Right lobe of liver (tissue), 6 donors: Measurements from ENCODE around the gene MRPL16. TPM values are rescaled to one million over a fixed set of nuclear protein-coding genes. Genes with fewer than 3 reads are reported as not detected.

ENCODE experiments used
- ATAC-seq, 4 donors: fragments of 200-7000 bp; cut with Tn5 transposase; one replicate each; pipeline ENCODE4 v1.9.1; 2020; ENCODE audit warnings: mild to moderate bottlenecking in 4 of 4, moderate library complexity in 4 of 4
- DNase-seq, 3 donors: peaks; one replicate each; pipeline ENCODE4 v3.0.0-alpha.2; 2020
- H3K27ac ChIP-seq, 3 donors: fragments of 200-600 bp; one replicate each; pipeline ENCODE4 v1.8.0; 2022
- H3K27me3 ChIP-seq, 2 donors: fragments of 200-600 bp; one replicate each; pipeline ENCODE4 v1.8.0; 2022
- H3K36me3 ChIP-seq, 4 donors: fragments of 200-600 bp; sonication (generic) in 1 of 4; one replicate each; pipeline versions ENCODE4 v1.5.1 to v1.8.0; 2017 to 2022; ENCODE audit warnings: control low read depth in 1 of 4
- H3K4me1 ChIP-seq, 4 donors: fragments of 200-600 bp; sonication (generic) in 1 of 4; one replicate each; pipeline versions ENCODE4 v1.5.1 to v1.8.0; 2017 to 2022; ENCODE audit warnings: control low read depth in 1 of 4
- H3K4me3 ChIP-seq, 3 donors: fragments of 200-600 bp; one replicate each; pipeline ENCODE4 v1.8.0; 2022
- H3K9me3 ChIP-seq, 4 donors: fragments of 200-600 bp; sonication (generic) in 1 of 4; one replicate each; pipeline versions ENCODE4 v1.5.1 to v1.8.0; 2017 to 2022; ENCODE audit warnings: control low read depth in 1 of 4
- POLR2A ChIP-seq: fragments of 450-650 bp; IDR thresholded peaks from one replicate; pipeline ENCODE4 v1.6.1; 2017; ENCODE audit warnings: antibody characterized with exemption, mild to moderate bottlenecking
- WGBS: methylation state at CpG from one replicate; pipeline ENCODE4 v1.1.6; 2018; ENCODE audit warnings: low coverage, low lambda C conversion rate; ENCODE audit not compliant: insufficient coverage; ENCODE audit errors: missing lambda C conversion rate; 5-methylcytosine and 5-hydroxymethylcytosine counted together
- intact Hi-C, 2 donors: fragments of 100-400 bp; cut with DNase I; formaldehyde crosslinking; loops; one replicate each; pipeline versions ENCODE4 v1.11.2 to v1.14.1; 2022
- total RNA-seq, 6 experiments: library from RNA; depleted of rRNA in 2 of 6; stranded (reverse); fragments of >200 nt in 2 of 6; fragmentation: NEBNext Ultra II Directional in 3 of 6; extraction: Animal tissue kit (Norgen Biotek cat#: 25700) in 3 of 6; gene quantifications; one replicate each; pipeline versions ENCODE4 v1.1.0 to v1.2.4, GENCODE V29; 2016 to 2023
- TF ChIP-seq, protein P1 (sequence below), 4 donors: fragments of 200-600 bp in 3 of 4; fragments of 450-650 bp in 1 of 4; IDR thresholded peaks; one replicate each; pipeline versions ENCODE4 v1.5.1 to v1.8.0; 2016 to 2022; ENCODE audit warnings: antibody characterized with exemption in 4 of 4, mild to moderate bottlenecking in 2 of 4
- donor health status: DM: no; HTN: yes; CAD: no.
- donor health status: DM: no; HTN: no; CAD: no.
- donor health status: DM: no; HTN: no; CAD: no.
- donor health status: DM: no; HTN: yes; CAD: no.
- donor health status: DM: no; HTN: yes; CAD: no.

MRPL16 gene
- total RNA-seq, 6 experiments from 2014 or later, result 30.6 to 48.3 (median 37.3) TPM

DNA sequence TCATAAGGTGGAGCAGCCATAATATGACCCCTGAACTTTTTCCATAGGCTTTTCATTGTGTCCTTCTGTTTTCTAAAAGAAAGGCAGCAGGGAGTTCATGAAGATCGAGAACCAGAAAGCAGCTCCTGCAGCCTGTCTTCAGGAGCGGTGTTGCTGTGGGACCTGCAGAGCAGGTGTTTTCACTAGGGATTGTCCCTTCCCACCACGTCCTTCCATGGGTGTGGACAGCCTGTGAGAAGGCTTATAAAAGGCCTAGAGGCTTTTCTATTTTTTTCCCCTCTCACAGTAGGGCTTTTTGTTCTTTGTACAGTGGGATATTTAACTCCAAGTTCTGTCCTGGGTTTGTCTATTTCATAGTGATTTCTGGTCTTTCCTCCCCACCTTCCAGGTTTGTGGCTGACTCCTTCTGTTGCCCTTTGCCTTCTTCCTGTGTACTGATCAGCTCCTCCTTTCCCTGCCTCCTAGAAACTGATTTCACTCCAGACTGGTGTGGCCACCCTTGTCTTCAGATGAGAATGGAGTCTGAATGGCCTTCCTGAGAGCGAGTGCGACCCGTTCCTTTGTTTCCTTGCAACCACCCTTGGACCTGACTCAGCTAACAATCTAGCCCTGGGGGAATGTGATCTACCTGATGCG lies 10.1 kb downstream of the MRPL16 start:
- H3K4me1 ChIP-seq, result no peaks in the 10 kb centered on the region
- H3K9me3 ChIP-seq, result no peaks in the 10 kb centered on the region
- peaks cover 0 to 7% (median 2%) of the 10 kb centered on the region in 4 donors for H3K36me3 ChIP-seq
- no peak for DNase-seq
- no peak overlapping the region for H3K27ac ChIP-seq
- no peak for TF ChIP-seq POLR2A
- TF ChIP-seq, protein P1, sequence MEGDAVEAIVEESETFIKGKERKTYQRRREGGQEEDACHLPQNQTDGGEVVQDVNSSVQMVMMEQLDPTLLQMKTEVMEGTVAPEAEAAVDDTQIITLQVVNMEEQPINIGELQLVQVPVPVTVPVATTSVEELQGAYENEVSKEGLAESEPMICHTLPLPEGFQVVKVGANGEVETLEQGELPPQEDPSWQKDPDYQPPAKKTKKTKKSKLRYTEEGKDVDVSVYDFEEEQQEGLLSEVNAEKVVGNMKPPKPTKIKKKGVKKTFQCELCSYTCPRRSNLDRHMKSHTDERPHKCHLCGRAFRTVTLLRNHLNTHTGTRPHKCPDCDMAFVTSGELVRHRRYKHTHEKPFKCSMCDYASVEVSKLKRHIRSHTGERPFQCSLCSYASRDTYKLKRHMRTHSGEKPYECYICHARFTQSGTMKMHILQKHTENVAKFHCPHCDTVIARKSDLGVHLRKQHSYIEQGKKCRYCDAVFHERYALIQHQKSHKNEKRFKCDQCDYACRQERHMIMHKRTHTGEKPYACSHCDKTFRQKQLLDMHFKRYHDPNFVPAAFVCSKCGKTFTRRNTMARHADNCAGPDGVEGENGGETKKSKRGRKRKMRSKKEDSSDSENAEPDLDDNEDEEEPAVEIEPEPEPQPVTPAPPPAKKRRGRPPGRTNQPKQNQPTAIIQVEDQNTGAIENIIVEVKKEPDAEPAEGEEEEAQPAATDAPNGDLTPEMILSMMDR (IDR thresholded peaks at IDR 0.05), result no peak
- no peak overlapping the region for H3K4me3 ChIP-seq
- WGBS, result 77% methylated on average over 6 of the region's 7 CpGs
- ATAC-seq, result no peak
- no peaks in the 10 kb centered on the region for H3K27me3 ChIP-seq
- intact Hi-C loops, result loop anchor here (5.0 kb wide), 1 partner anchor 48 kb away; no protein-coding TSS in a partner anchor

DNA sequence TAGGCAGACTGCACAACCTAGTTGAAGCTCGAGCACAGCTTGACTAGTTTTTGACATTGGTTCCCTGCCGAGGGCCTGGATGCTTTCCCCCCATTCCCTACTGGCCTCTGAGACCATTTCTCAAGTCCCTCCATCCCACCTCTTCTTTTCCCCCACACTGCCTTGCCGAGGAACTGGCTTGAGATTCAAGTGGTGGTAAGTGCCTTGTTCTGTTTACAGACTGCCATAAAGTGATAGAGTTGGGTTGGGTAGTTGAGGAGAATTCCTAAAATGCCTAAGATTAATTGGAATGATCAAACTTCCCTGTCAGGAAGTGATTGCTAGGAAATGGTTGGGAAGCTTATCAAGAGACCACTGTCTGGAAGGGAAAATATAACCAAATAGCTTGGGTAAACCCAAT lies 16.2 kb downstream of the MRPL16 start:
- Histone ChIP-seq H3K4me1 (no peaks in the 10 kb centered on the region), H3K4me3 (no peak overlapping the region), H3K27me3 (no peaks in the 10 kb centered on the region), H3K27ac (no peak overlapping the region), H3K36me3 (peaks cover 0 to 34% (median 0%) of the 10 kb centered on the region in 4 donors), H3K9me3 (no peaks in the 10 kb centered on the region)
- no peak for TF ChIP-seq POLR2A
- TF ChIP-seq, protein P1 (IDR thresholded peaks at IDR 0.05), result no peak
- no peak for DNase-seq
- intact Hi-C loops, result no loop called here
- ATAC-seq, result no peak
- 60% methylated on average over 1 of the region's 3 CpGs for WGBS

DNA sequence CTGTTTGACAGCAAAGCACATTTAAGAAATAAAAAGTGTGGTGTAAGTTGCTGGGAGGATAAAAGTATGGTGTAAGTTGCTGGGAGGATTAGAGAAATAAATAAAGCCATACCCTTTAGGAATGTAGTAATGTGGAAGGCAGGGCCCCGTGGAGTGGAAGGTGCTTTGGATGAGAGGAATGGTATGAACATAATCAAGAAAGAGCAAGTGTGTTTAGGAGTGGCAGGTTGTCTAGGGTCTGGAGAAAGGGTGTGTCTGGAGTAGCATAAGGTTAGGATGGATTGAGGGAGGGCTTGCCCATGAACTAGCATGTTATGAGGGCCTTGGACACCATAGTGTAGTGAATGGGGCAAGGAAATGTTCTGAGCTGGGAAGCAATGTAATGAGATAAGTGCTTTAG lies 18.1 kb downstream of the MRPL16 start:
- 80% methylated on average over 1 of the region's 1 CpG for WGBS
- Histone ChIP-seq H3K27ac (no peak overlapping the region), H3K36me3 (peaks cover 0 to 34% (median 0%) of the 10 kb centered on the region in 4 donors), H3K9me3 (no peaks in the 10 kb centered on the region), H3K4me1 (no peaks in the 10 kb centered on the region), H3K4me3 (no peak overlapping the region), H3K27me3 (no peaks in the 10 kb centered on the region)
- no peak for ATAC-seq
- DNase-seq, result no peak
- intact Hi-C loops, result no loop called here
- TF ChIP-seq, protein P1 (IDR thresholded peaks at IDR 0.05), result no peak
- no peak for TF ChIP-seq POLR2A

DNA sequence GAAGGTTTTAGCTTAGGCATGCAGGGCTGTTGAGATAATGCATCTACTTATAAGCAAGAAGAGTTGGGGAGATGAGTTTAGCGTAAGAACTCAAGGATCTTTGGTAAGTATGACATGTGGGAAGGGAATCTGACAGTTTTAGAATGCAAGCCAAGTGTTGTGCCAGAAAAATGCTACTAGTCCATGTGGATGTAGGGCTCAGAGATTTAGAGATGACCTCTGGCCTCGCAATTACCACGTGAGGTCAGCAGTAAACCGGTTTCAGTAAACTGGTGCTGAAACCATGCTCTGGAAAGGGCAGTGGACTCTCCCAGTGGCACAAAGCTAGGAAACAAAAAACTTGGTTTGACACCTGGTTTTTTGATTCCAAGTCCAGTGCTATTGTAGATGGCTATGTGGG lies 18.9 kb downstream of the MRPL16 start:
- no peaks in the 10 kb centered on the region for H3K9me3 ChIP-seq
- TF ChIP-seq, protein P1 (IDR thresholded peaks at IDR 0.05), result no peak
- TF ChIP-seq POLR2A, result no peak
- intact Hi-C loops, result no loop called here
- H3K27me3 ChIP-seq, result no peaks in the 10 kb centered on the region
- H3K36me3 ChIP-seq, result peaks cover 0 to 34% (median 0%) of the 10 kb centered on the region in 4 donors
- DNase-seq, result peak in 1 of 3 donors; percentile 71
- no peak overlapping the region for H3K4me3 ChIP-seq
- peaks cover 0 to 8% (median 0%) of the 10 kb centered on the region in 4 donors for H3K4me1 ChIP-seq
- peak overlapping the region in 1 of 3 donors; percentile 33 for H3K27ac ChIP-seq
- 50% methylated on average over 4 of the region's 4 CpGs for WGBS
- ATAC-seq, result peak; percentile 79 to 86 (median 82)
